MM.1S (cell line): ENCODE measurements around the gene SPEM3.

Experiments used
- CTCF ChIP-seq: fragments of 300-600 bp; sonication (generic); IDR thresholded peaks from 2 replicates; pipeline ENCODE4 v1.5.1; 2016; ENCODE audit warnings: antibody characterized with exemption, low read length, mixed read lengths
- EZH2 ChIP-seq: fragments of 300-600 bp; sonication (generic); optimal IDR thresholded peaks from 2 replicates; pipeline ENCODE3; 2017; ENCODE audit warnings: low read depth, mild to moderate bottlenecking, antibody characterized with exemption, low read length, mixed read lengths

- TF ChIP-seq CTCF (no peak), EZH2 (no peak)
These were observed 11.6 kb downstream of the SPEM3 start for GRCh38 chr17:7440113-7440833.
